ENCODE data around the gene ELAVL1. TPM values are rescaled to one million over a fixed set of nuclear protein-coding genes. Genes with fewer than 3 reads are reported as not detected.

Gene ELAVL1
- polyA plus RNA-seq, 1 experiment = 44.7 TPM

DNA sequence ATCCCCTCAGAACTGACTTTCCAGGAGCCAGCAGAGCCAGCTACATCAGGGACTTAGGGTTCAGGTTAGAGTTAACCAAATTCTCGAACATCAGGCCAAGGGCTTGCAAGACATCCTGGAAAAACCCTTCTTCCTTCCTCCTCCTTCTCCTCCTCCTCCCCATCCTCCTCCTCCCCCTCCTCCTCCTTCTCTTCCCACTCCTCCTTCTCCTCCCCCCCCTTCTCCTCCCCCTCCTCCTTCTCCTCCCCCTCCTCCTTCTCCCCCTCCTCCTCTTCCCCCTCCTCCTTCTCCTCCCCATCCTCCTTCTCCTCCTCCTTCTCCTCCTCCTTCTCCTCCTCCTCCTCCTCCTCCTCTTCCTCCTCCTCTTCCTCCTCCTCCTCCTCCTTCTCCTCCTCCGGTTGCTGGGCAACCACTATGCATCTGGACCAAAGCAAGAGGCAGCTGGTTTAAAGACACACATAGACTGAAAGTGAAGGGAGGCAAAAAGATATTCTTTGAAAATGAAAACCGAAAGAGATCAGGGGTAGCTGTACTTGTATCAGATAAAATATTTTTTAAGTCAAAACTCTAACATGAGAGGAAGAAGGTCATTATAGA is 41.2 kb upstream of the ELAVL1 start:
- POLR2A ChIA-PET = no interaction called here
- H3K4me3 ChIP-seq (ENCODE audit: low read depth, low read length) = no peak overlapping the region
- DNase-seq (ENCODE audit: low read depth, low spot score) = no peak
- CTCF ChIA-PET = no interaction called here
- H3K9me3 ChIP-seq (ENCODE audit: control insufficient read depth, insufficient read depth, low read length) = peaks cover 8% of the 10 kb centered on the region; the same call in 1 of the 2 replicates
- H3K27ac ChIP-seq (ENCODE audit: low read depth, low read length) = no peak overlapping the region
- peaks cover 8% of the 10 kb centered on the region for H3K27me3 ChIP-seq (ENCODE audit: control insufficient read depth, insufficient read depth, low read length)
- TF ChIP-seq, protein P1, sequence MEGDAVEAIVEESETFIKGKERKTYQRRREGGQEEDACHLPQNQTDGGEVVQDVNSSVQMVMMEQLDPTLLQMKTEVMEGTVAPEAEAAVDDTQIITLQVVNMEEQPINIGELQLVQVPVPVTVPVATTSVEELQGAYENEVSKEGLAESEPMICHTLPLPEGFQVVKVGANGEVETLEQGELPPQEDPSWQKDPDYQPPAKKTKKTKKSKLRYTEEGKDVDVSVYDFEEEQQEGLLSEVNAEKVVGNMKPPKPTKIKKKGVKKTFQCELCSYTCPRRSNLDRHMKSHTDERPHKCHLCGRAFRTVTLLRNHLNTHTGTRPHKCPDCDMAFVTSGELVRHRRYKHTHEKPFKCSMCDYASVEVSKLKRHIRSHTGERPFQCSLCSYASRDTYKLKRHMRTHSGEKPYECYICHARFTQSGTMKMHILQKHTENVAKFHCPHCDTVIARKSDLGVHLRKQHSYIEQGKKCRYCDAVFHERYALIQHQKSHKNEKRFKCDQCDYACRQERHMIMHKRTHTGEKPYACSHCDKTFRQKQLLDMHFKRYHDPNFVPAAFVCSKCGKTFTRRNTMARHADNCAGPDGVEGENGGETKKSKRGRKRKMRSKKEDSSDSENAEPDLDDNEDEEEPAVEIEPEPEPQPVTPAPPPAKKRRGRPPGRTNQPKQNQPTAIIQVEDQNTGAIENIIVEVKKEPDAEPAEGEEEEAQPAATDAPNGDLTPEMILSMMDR (IDR thresholded peaks at IDR 0.05; ENCODE audit: low read depth, low read length) = no peak

GRCh38 chr19:8045872-8046568 is 40.6 kb upstream of the ELAVL1 start:
- H3K27me3 ChIP-seq (ENCODE audit: control insufficient read depth, insufficient read depth, low read length) = peaks cover 8% of the 10 kb centered on the region
- peaks cover 8% of the 10 kb centered on the region; the same call in 1 of the 2 replicates for H3K9me3 ChIP-seq (ENCODE audit: control insufficient read depth, insufficient read depth, low read length)
- TF ChIP-seq, protein P1 (IDR thresholded peaks at IDR 0.05; ENCODE audit: low read depth, low read length) = no peak
- no peak overlapping the region for H3K27ac ChIP-seq (ENCODE audit: low read depth, low read length)
- no peak overlapping the region for H3K4me3 ChIP-seq (ENCODE audit: low read depth, low read length)
- no peak for DNase-seq (ENCODE audit: low read depth, low spot score)
- POLR2A ChIA-PET = interaction anchor here (0.7 kb wide), 1 partner anchor 20 kb away, joined by 3 read pairs; no protein-coding TSS in a partner anchor
- CTCF ChIA-PET = no interaction called here

- Histone ChIP-seq H3K27ac (ENCODE audit: low read depth, low read length) (no peak overlapping the region), H3K27me3 (ENCODE audit: control insufficient read depth, insufficient read depth, low read length) (peaks cover 4% of the 10 kb centered on the region), H3K4me3 (ENCODE audit: low read depth, low read length) (no peak overlapping the region), H3K9me3 (ENCODE audit: control insufficient read depth, insufficient read depth, low read length) (no peaks in the 10 kb centered on the region)
- ChIA-PET CTCF (no interaction called here), POLR2A (no interaction called here)
- TF ChIP-seq, protein P1 (IDR thresholded peaks at IDR 0.05; ENCODE audit: low read depth, low read length) = no peak
- DNase-seq (ENCODE audit: low read depth, low spot score) = no peak
Observed at GRCh38 chr19:8044018-8044417, 38.6 kb upstream of the ELAVL1 start.

DNA sequence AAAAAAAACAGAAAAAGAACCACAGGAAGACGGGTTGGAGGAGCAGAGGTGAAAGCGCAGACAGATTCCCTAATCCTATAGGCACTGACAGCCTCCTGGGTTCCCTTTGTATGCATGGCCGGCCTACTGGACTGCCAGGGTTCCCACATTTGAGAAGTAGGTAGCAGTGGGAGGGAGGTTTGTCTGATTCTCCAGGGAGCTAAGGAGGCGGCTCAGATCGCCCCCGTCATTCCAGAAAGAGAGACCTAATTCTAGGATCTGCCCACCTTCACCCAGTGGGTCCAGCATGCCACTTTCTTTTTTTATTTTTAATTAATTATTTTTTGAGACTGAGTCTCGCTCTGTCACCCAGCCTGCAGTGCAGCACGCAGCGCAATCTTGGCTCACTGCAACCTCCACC is 37.5 kb upstream of the ELAVL1 start:
- no peak for DNase-seq (ENCODE audit: low read depth, low spot score)
- Histone ChIP-seq H3K9me3 (ENCODE audit: control insufficient read depth, insufficient read depth, low read length) (no peaks in the 10 kb centered on the region), H3K4me3 (ENCODE audit: low read depth, low read length) (no peak overlapping the region), H3K27ac (ENCODE audit: low read depth, low read length) (no peak overlapping the region), H3K27me3 (ENCODE audit: control insufficient read depth, insufficient read depth, low read length) (peaks cover 5% of the 10 kb centered on the region)
- CTCF ChIA-PET = no interaction called here
- POLR2A ChIA-PET = no interaction called here
- TF ChIP-seq, protein P1 (IDR thresholded peaks at IDR 0.05; ENCODE audit: low read depth, low read length) = no peak

GRCh38 chr19:8041531-8041931 is 36.1 kb upstream of the ELAVL1 start:
- ChIA-PET POLR2A (interaction anchor here (0.7 kb wide), 1 partner anchor 115 kb away, joined by 8 read pairs; no protein-coding TSS in a partner anchor), CTCF (interaction anchor here (0.6 kb wide), 1 partner anchor 572 kb away, joined by 3 read pairs; no protein-coding TSS in a partner anchor)
- Histone ChIP-seq H3K27me3 (ENCODE audit: control insufficient read depth, insufficient read depth, low read length) (peaks cover 6% of the 10 kb centered on the region), H3K9me3 (ENCODE audit: control insufficient read depth, insufficient read depth, low read length) (no peaks in the 10 kb centered on the region), H3K4me3 (ENCODE audit: low read depth, low read length) (no peak overlapping the region), H3K27ac (ENCODE audit: low read depth, low read length) (no peak overlapping the region)
- TF ChIP-seq, protein P1 (IDR thresholded peaks at IDR 0.05; ENCODE audit: low read depth, low read length) = no peak
- DNase-seq (ENCODE audit: low read depth, low spot score) = no peak
